ENCODE measurements around the gene EPS15. TPM values are rescaled to one million over a fixed set of nuclear protein-coding genes. Genes with fewer than 3 reads are reported as not detected.

EPS15 gene
- total RNA-seq, 4 donors from 2014 or later: 53.5 to 106 (median 74.2) TPM

- 88 to 93% methylated on average over 3 of the region's 3 CpGs for WGBS, 2 donors (ENCODE audit: low coverage in 1 of 2)
- H3K9me3 ChIP-seq: no peaks in the 10 kb centered on the region
- TF ChIP-seq EP300 (IDR thresholded peaks at IDR 0.05): no peak
- no peak for TF ChIP-seq POLR2AphosphoS5 (IDR thresholded peaks at IDR 0.05)
- TF ChIP-seq POLR2A (IDR thresholded peaks at IDR 0.05): no peak
- no peaks in the 10 kb centered on the region for H3K4me1 ChIP-seq
- no peak overlapping the region for H3K4me3 ChIP-seq
- no peak overlapping the region for H3K27ac ChIP-seq
- H3K27me3 ChIP-seq: no peaks in the 10 kb centered on the region
- peaks cover 0 to 60% of the 10 kb centered on the region in 2 donors for H3K36me3 ChIP-seq
- no peak for ATAC-seq
Measured at GRCh38 chr1:51354416-51354815, 164.7 kb downstream of the EPS15 start.

GRCh38 chr1:51351907-51352306 is 167.2 kb downstream of the EPS15 start:
- no peak overlapping the region for H3K27ac ChIP-seq
- TF ChIP-seq EP300 (IDR thresholded peaks at IDR 0.05) (no peak), POLR2A (IDR thresholded peaks at IDR 0.05) (no peak), CTCF (IDR thresholded peaks at IDR 0.05) (no peak), POLR2AphosphoS5 (IDR thresholded peaks at IDR 0.05) (no peak)
- no peak for ATAC-seq
- peaks cover 0 to 38% of the 10 kb centered on the region in 2 donors for H3K36me3 ChIP-seq
- 100% methylated on average over 1 of the region's 1 CpG; no CpG with 5 or more reads in 1 of the 2 donors for WGBS, 2 donors (ENCODE audit: low coverage in 1 of 2)
- no peaks in the 10 kb centered on the region for H3K9me3 ChIP-seq
- no peak overlapping the region for H3K4me3 ChIP-seq
- H3K4me1 ChIP-seq: no peaks in the 10 kb centered on the region
- no peaks in the 10 kb centered on the region for H3K27me3 ChIP-seq

GRCh38 chr1:51349862-51350261 is 169.2 kb downstream of the EPS15 start:
- 96 to 100% methylated on average over 2 to 3 of the region's 3 CpGs for WGBS, 2 donors (ENCODE audit: low coverage in 1 of 2)
- H3K36me3 ChIP-seq: peaks cover 0 to 17% of the 10 kb centered on the region in 2 donors

GRCh38 chr1:51348147-51348527 is 170.9 kb downstream of the EPS15 start:
- TF ChIP-seq POLR2AphosphoS5 (IDR thresholded peaks at IDR 0.05): no peak
- TF ChIP-seq EP300 (IDR thresholded peaks at IDR 0.05): no peak
- no peak for TF ChIP-seq CTCF (IDR thresholded peaks at IDR 0.05)
- TF ChIP-seq POLR2A (IDR thresholded peaks at IDR 0.05): no peak
- Histone ChIP-seq H3K4me3 (no peak overlapping the region), H3K27ac (no peak overlapping the region), H3K4me1 (peaks cover 0 to 12% (median 8%) of the 10 kb centered on the region in 3 donors), H3K9me3 (no peaks in the 10 kb centered on the region), H3K27me3 (peaks cover 35% of the 10 kb centered on the region), H3K36me3 (no peaks in the 10 kb centered on the region)
- no peak for ATAC-seq

More at GRCh38 chr1:51349862-51350261, 169.2 kb downstream of the EPS15 start:
- ATAC-seq: no peak
- H3K4me1 ChIP-seq: peaks cover 0 to 5% (median 3%) of the 10 kb centered on the region in 3 donors
- H3K9me3 ChIP-seq: no peaks in the 10 kb centered on the region
- H3K27me3 ChIP-seq: peaks cover 18% of the 10 kb centered on the region
- no peak for TF ChIP-seq EP300 (IDR thresholded peaks at IDR 0.05)
- H3K27ac ChIP-seq: no peak overlapping the region
- H3K4me3 ChIP-seq: no peak overlapping the region

GRCh38 chr1:51347398-51348146 is 171.5 kb downstream of the EPS15 start:
- no peak for TF ChIP-seq POLR2A (IDR thresholded peaks at IDR 0.05)
- no peak for ATAC-seq
- Histone ChIP-seq H3K27me3 (peaks cover 41% of the 10 kb centered on the region), H3K27ac (no peak overlapping the region), H3K36me3 (no peaks in the 10 kb centered on the region), H3K4me3 (no peak overlapping the region), H3K9me3 (no peaks in the 10 kb centered on the region), H3K4me1 (peaks cover 0 to 12% (median 8%) of the 10 kb centered on the region in 3 donors)
- WGBS, 2 donors (ENCODE audit: low coverage in 1 of 2): 81 to 87% methylated on average over 5 of the region's 6 CpGs

GRCh38 chr1:51346086-51346942 is 172.8 kb downstream of the EPS15 start:
- 50 to 90% methylated on average over 2 of the region's 7 CpGs for WGBS, 2 donors (ENCODE audit: low coverage in 1 of 2)
- no peaks in the 10 kb centered on the region for H3K9me3 ChIP-seq
- TF ChIP-seq CTCF (IDR thresholded peaks at IDR 0.05) (no peak), EP300 (IDR thresholded peaks at IDR 0.05) (no peak), POLR2A (IDR thresholded peaks at IDR 0.05) (no peak), POLR2AphosphoS5 (IDR thresholded peaks at IDR 0.05) (no peak)
- peaks cover 52% of the 10 kb centered on the region for H3K27me3 ChIP-seq
- no peak overlapping the region for H3K4me3 ChIP-seq
- ATAC-seq: no peak
- H3K27ac ChIP-seq: no peak overlapping the region
- no peaks in the 10 kb centered on the region for H3K36me3 ChIP-seq
- peaks cover 0 to 12% (median 8%) of the 10 kb centered on the region in 3 donors for H3K4me1 ChIP-seq

All from gastroesophageal sphincter (tissue), 4 donors.